Left colon (tissue), 2 donors: ENCODE results near the gene BARX2. TPM values are rescaled to one million over a fixed set of nuclear protein-coding genes. Genes with fewer than 3 reads are reported as not detected.
A peak's percentile ranks its signal among the peaks of the same experiment; 100 is the strongest.
"Not testable (repeated sequence)": the region's sequence is repeated elsewhere in the genome, so short reads cannot be mapped to it uniquely, and the experiment has no call there.

Experiments used
- ATAC-seq: fragments of 200-7000 bp; cut with Tn5 transposase; one replicate; pipeline ENCODE4 v1.9.1; 2020; ENCODE audit warnings: mild to moderate bottlenecking, moderate library complexity
- DNase-seq, 2 donors: peaks; one replicate each; pipeline ENCODE4 v3.0.0-alpha.2; 2020
- intact Hi-C, 2 donors: fragments of 100-400 bp; cut with DNase I in 1 of 2; cut with micrococcal nuclease in 1 of 2; formaldehyde crosslinking; loops; one replicate each; pipeline versions ENCODE4 v1.11.2 to v1.14.0; 2022; cut with DNase I, micrococcal nuclease
- long read RNA-seq: library from polyadenylated mRNA; unstranded; transcript quantifications from one replicate; pipeline ENCODE4 v2.0.0, GENCODE V29; 2021
- total RNA-seq, 2 donors: library from RNA; stranded (reverse); fragmentation: NEBNext Ultra II Directional; extraction: Animal tissue kit (Norgen Biotek cat#: 25700); gene quantifications; one replicate each; pipeline ENCODE4 v1.2.1, GENCODE V29; 2021
- donor health status: DM: no; HTN: no; CAD: no.
- donor health status: DM: yes; HTN: yes; CAD: no.

BARX2 gene
- total RNA-seq, result 10 to 100 TPM; 11.6 to 31.3 TPM
- long read RNA-seq, partial matches to known transcripts, result 2 of 3 reads
- long read RNA-seq, other reads (novel, unspliced or antisense), result 0 of 3 reads

- DNase-seq, result peak; percentile 73 to 82
- intact Hi-C loops, result no loop called here
- ATAC-seq, result peak; percentile 66
These were observed at the start of gene BARX2 for GRCh38 chr11:129375751-129376657. Gene BARX2 (plus strand): TSS chr11:129375848. CDS start chr11:129376036, 188 bp downstream.

- ATAC-seq, result no peak
- no peak for DNase-seq
- intact Hi-C loops, result no loop called here
These were observed 48.7 kb upstream of the BARX2 start for GRCh38 chr11:129326921-129327320.

GRCh38 chr11:129327708-129328107, 47.9 kb upstream of the BARX2 start:
- intact Hi-C loops, ATAC-seq, DNase-seq: not testable (repeated sequence)

- no peak for ATAC-seq
- intact Hi-C loops, result no loop called here
- DNase-seq, result no peak
These were observed 46.9 kb upstream of the BARX2 start for GRCh38 chr11:129328756-129329155.

- ATAC-seq, result peak; percentile 96
- intact Hi-C loops, result loop anchor here in 1 of 2 donors (5.0 kb wide), 2 partner anchors 214 to 444 kb away; no protein-coding TSS in a partner anchor
- peak; percentile 56 to 75 for DNase-seq
These were observed 44.4 kb upstream of the BARX2 start for GRCh38 chr11:129331217-129331616.

- ATAC-seq, result peak; percentile 96
- intact Hi-C loops, result loop anchor here in 1 of 2 donors (5.0 kb wide), 2 partner anchors 215 to 445 kb away; no protein-coding TSS in a partner anchor
- peak; percentile 74 to 89 for DNase-seq
These were observed 43.8 kb upstream of the BARX2 start for GRCh38 chr11:129331871-129332274.

- DNase-seq (no peak), ATAC-seq (no peak)
- intact Hi-C loops, result loop anchor here in 1 of 2 donors (5.0 kb wide), 2 partner anchors 217 to 447 kb away; no protein-coding TSS in a partner anchor
These were observed 41.8 kb upstream of the BARX2 start for GRCh38 chr11:129333873-129334272.

- ATAC-seq, DNase-seq, intact Hi-C loops: not testable (repeated sequence)
These were observed 31.2 kb upstream of the BARX2 start for GRCh38 chr11:129344301-129344940.

- intact Hi-C loops, result no loop called here
- DNase-seq, result no peak
- ATAC-seq, result no peak
These were observed 28.7 kb upstream of the BARX2 start for GRCh38 chr11:129346916-129347315.

- intact Hi-C loops, result no loop called here
- DNase-seq (no peak), ATAC-seq (no peak)
These were observed 26.8 kb upstream of the BARX2 start for GRCh38 chr11:129348813-129349212.

GRCh38 chr11:129352676-129353075, 23.0 kb upstream of the BARX2 start:
- intact Hi-C loops, result no loop called here

GRCh38 chr11:129354691-129355090, 21.0 kb upstream of the BARX2 start:
- DNase-seq (no peak), ATAC-seq (no peak)
- intact Hi-C loops, result loop anchor here in 1 of 2 donors (5.0 kb wide), 1 partner anchor 398 kb away; no protein-coding TSS in a partner anchor

More at GRCh38 chr11:129352676-129353075, 23.0 kb upstream of the BARX2 start:
- no peak for ATAC-seq
- no peak for DNase-seq

GRCh38 chr11:129359748-129360147, 15.9 kb upstream of the BARX2 start:
- ATAC-seq (no peak), DNase-seq (no peak)
- intact Hi-C loops, result loop anchor here in 1 of 2 donors (5.0 kb wide), 1 partner anchor 393 kb away; no protein-coding TSS in a partner anchor

- peak; percentile 73 to 84 for DNase-seq
- ATAC-seq, result peak; percentile 91
- intact Hi-C loops, result no loop called here
These were observed 11.4 kb upstream of the BARX2 start for GRCh38 chr11:129364143-129364654.

GRCh38 chr11:129365816-129366215, 9.8 kb upstream of the BARX2 start:
- intact Hi-C loops, result no loop called here
- DNase-seq (no peak), ATAC-seq (no peak)

GRCh38 chr11:129366737-129367597, 8.7 kb upstream of the BARX2 start:
- intact Hi-C loops, result no loop called here
- ATAC-seq, result no peak
- no peak for DNase-seq

- ATAC-seq (peak; percentile 86), DNase-seq (no peak)
- intact Hi-C loops, result no loop called here
These were observed 6.6 kb upstream of the BARX2 start for GRCh38 chr11:129368889-129369672.
